IMR-90 (cell line): Measurements from ENCODE around the gene SLC12A7. TPM values are rescaled to one million over a fixed set of nuclear protein-coding genes. Genes with fewer than 3 reads are reported as not detected.

Source experiments
- ATAC-seq: fragments of 200-7000 bp; cut with Tn5 transposase; 2 replicates; pipeline ENCODE4 v1.9.1; 2020; ENCODE audit warnings: low read depth, mild to moderate bottlenecking, moderate library complexity
- BruUV-seq: library from RNA; stranded (reverse); fragments of 400-500 nt; replicated peaks from 2 replicates; lab custom pipeline; 2021; lab: Mats Ljungman, UMichigan
- CTCF ChIA-PET: fragments of 300-600 bp; formaldehyde crosslinking; extraction: SDS; loops from one replicate; lab custom pipeline; 2021; ENCODE audit warnings: antibody characterized with exemption; lab: Yijun Ruan, JAX
- POLR2A ChIA-PET: fragments of 300-600 bp; sonication (Branson Sonifier 250); formaldehyde crosslinking; loops from one replicate; lab custom pipeline; 2022; ENCODE audit warnings: antibody characterized with exemption; ENCODE audit not compliant: unreplicated experiment; lab: Charles Lee
- DNase-seq: peaks from one replicate; pipeline ENCODE4 v3.0.0; 2013
- H2AFZ ChIP-seq: replicated peaks from 2 replicates; pipeline ENCODE3; 2013; ENCODE audit warnings: low read length, mild to moderate bottlenecking; ENCODE audit not compliant: poor library complexity
- H2AK5ac ChIP-seq: 2 replicates; pipeline ENCODE4 v1.6.1; 2013; ENCODE audit warnings: low read depth, low read length, inconsistent platforms
- H2AK9ac ChIP-seq: replicated peaks from 2 replicates; pipeline ENCODE3; 2013; ENCODE audit warnings: mild to moderate bottlenecking, low read depth, low read length, moderate library complexity; ENCODE audit not compliant: poor library complexity
- H2BK120ac ChIP-seq: 2 replicates; pipeline ENCODE4 v1.6.1; 2013; ENCODE audit warnings: low read depth, low read length, inconsistent platforms
- H2BK15ac ChIP-seq: 3 replicates; pipeline ENCODE4 v1.6.1; 2013; ENCODE audit warnings: low read depth, low read length, inconsistent platforms
- H2BK20ac ChIP-seq: 2 replicates; pipeline ENCODE4 v1.6.1; 2013; ENCODE audit warnings: low read depth, mild to moderate bottlenecking, inconsistent platforms, low read length, moderate library complexity
- H2BK5ac ChIP-seq: 2 replicates; pipeline ENCODE4 v1.6.1; 2013; ENCODE audit warnings: mild to moderate bottlenecking, low read depth, low read length, inconsistent platforms; ENCODE audit not compliant: poor library complexity, severe bottlenecking
- H3K14ac ChIP-seq: replicated peaks from 2 replicates; pipeline ENCODE4 v1.6.1; 2013; ENCODE audit warnings: low read depth, low read length, inconsistent platforms
- H3K18ac ChIP-seq: 2 replicates; pipeline ENCODE4 v1.6.1; 2013; ENCODE audit warnings: low read depth, low read length, control low read depth
- H3K23ac ChIP-seq: 2 replicates; pipeline ENCODE4 v1.6.1; 2013; ENCODE audit warnings: low read depth, low read length, inconsistent platforms
- H3K27ac ChIP-seq: 2 replicates; pipeline ENCODE4 v1.5.1; 2013; ENCODE audit warnings: mild to moderate bottlenecking, control low read depth, low read length; ENCODE audit not compliant: insufficient read depth
- H3K27me3 ChIP-seq: 2 replicates; pipeline ENCODE4 v1.6.1; 2013; ENCODE audit warnings: low read length; ENCODE audit not compliant: control insufficient read depth, insufficient read depth
- H3K36me3 ChIP-seq: 2 replicates; pipeline ENCODE4 v1.6.1; 2013; ENCODE audit warnings: low read length, mixed read lengths; ENCODE audit not compliant: control insufficient read depth, insufficient read depth
- H3K4ac ChIP-seq: 2 replicates; pipeline ENCODE4 v1.6.1; 2013; ENCODE audit warnings: low read depth, low read length, inconsistent platforms
- H3K4me1 ChIP-seq: 2 replicates; pipeline ENCODE4 v1.6.1; 2013; ENCODE audit warnings: low read length, mixed read lengths; ENCODE audit not compliant: control insufficient read depth, insufficient read depth
- H3K4me2 ChIP-seq: 2 replicates; pipeline ENCODE4 v1.6.1; 2013; ENCODE audit warnings: low read depth, mild to moderate bottlenecking, control low read depth, low read length, moderate library complexity
- H3K4me3 ChIP-seq: 2 replicates; pipeline ENCODE4 v1.5.1; 2013; ENCODE audit warnings: low read depth, mild to moderate bottlenecking, control low read depth, low read length, moderate library complexity; ENCODE audit not compliant: insufficient read depth
- H3K56ac ChIP-seq: 2 replicates; pipeline ENCODE4 v1.6.1; 2013; ENCODE audit warnings: low read length, inconsistent platforms; ENCODE audit not compliant: insufficient read depth; ENCODE audit errors: extremely low read depth
- H3K79me1 ChIP-seq, 2 experiments: 2 replicates each; pipeline ENCODE4 v1.6.1; 2013; ENCODE audit warnings: low read length in 2 of 2, inconsistent platforms in 1 of 2, low read depth in 1 of 2
- H3K9ac ChIP-seq: 2 replicates; pipeline ENCODE4 v1.6.1; 2013; ENCODE audit warnings: low read depth, low read length, control low read depth
- H3K9me1 ChIP-seq: 2 replicates; pipeline ENCODE4 v1.6.1; 2013; ENCODE audit warnings: low read length, inconsistent platforms; ENCODE audit not compliant: insufficient read depth
- H3K9me3 ChIP-seq: 2 replicates; pipeline ENCODE4 v1.6.1; 2013; ENCODE audit warnings: low read length; ENCODE audit not compliant: control insufficient read depth, insufficient read depth
- H4K20me1 ChIP-seq: 2 replicates; pipeline ENCODE4 v1.6.1; 2013; ENCODE audit warnings: low read length, inconsistent platforms; ENCODE audit not compliant: insufficient read depth
- H4K5ac ChIP-seq: 2 replicates; pipeline ENCODE4 v1.6.1; 2013; ENCODE audit warnings: mild to moderate bottlenecking, low read depth, low read length, control low read depth
- H4K8ac ChIP-seq, 2 experiments: 2 replicates each; pipeline ENCODE4 v1.6.1; 2013; ENCODE audit warnings: low read depth in 2 of 2, low read length in 2 of 2, control low read depth in 1 of 2, inconsistent platforms in 1 of 2
- H4K91ac ChIP-seq: 2 replicates; pipeline ENCODE4 v1.6.1; 2013; ENCODE audit warnings: low read depth, low read length, inconsistent platforms; ENCODE audit not compliant: insufficient read depth
- BHLHE40 ChIP-seq: fragments of 150-350 bp; IDR thresholded peaks from 2 replicates; pipeline ENCODE4 v1.6.1; 2016; ENCODE audit warnings: mild to moderate bottlenecking, low read depth, low read length
- CEBPB ChIP-seq: IDR thresholded peaks from 2 replicates; pipeline ENCODE4 v1.6.1; 2012; ENCODE audit warnings: low read depth, low read length, improper control_type of control experiment
- FOS ChIP-seq: fragments of 150-350 bp; IDR thresholded peaks from 2 replicates; pipeline ENCODE4 v1.6.1; 2016; ENCODE audit warnings: low read depth, low read length
- MAFK ChIP-seq: IDR thresholded peaks from 2 replicates; pipeline ENCODE4 v1.6.1; 2012; ENCODE audit warnings: low read depth, low read length, improper control_type of control experiment
- MXI1 ChIP-seq: IDR thresholded peaks from 2 replicates; pipeline ENCODE4 v1.6.1; 2012; ENCODE audit warnings: low read depth, mild to moderate bottlenecking, low read length, moderate library complexity, borderline replicate concordance
- POLR2A ChIP-seq: IDR thresholded peaks from 2 replicates; pipeline ENCODE4 v1.6.1; 2012; ENCODE audit warnings: mild to moderate bottlenecking, low read depth, low read length
- SMC3 ChIP-seq: fragments of 150-350 bp; IDR thresholded peaks from 2 replicates; pipeline ENCODE4 v1.6.1; 2016; ENCODE audit warnings: low read depth, mild to moderate bottlenecking, antibody characterized with exemption, low read length, moderate library complexity
- WGBS, 2 experiments: methylation state at CpG; one replicate each; pipeline versions ENCODE4 v1.1.5 to v1.1.7; 2013; ENCODE audit warnings: missing lambda C conversion rate in 2 of 2; ENCODE audit not compliant: insufficient read length in 1 of 2; ENCODE audit errors: extremely low coverage in 2 of 2; 5-methylcytosine and 5-hydroxymethylcytosine counted together
- dilution Hi-C: fragments of 300-500 bp; cut with HindIII; formaldehyde crosslinking; loops from one replicate; pipeline ENCODE4 v1.14.3; 2018; ENCODE audit warnings: low sequenced_read_pairs; ENCODE audit not compliant: unreplicated experiment
- in situ Hi-C: fragments of 300-500 bp; cut with MboI; formaldehyde crosslinking; loops from 3 replicates; pipeline ENCODE4 v1.14.3; 2019; ENCODE audit warnings: low sequenced_read_pairs, inconsistent platforms, mixed read lengths
- intact Hi-C: fragments of 100-400 bp; cut with micrococcal nuclease; formaldehyde crosslinking; loops from 2 replicates; pipeline ENCODE4 v1.10.0; 2022
- polyA plus RNA-seq, 3 experiments: library from polyadenylated mRNA; depleted of rRNA; stranded (reverse); fragments of >200 nt; gene quantifications; 2 replicates each; pipeline ENCODE4 v1.2.3, GENCODE V29; 2012; ENCODE audit warnings: low replicate concordance in 1 of 3
- total RNA-seq: library from RNA; depleted of rRNA; stranded (reverse); fragments of >200 nt; gene quantifications from 2 replicates; pipeline ENCODE4 v1.2.3, GENCODE V29; 2012
- TF ChIP-seq, protein P1 (sequence below): fragments of 150-350 bp; IDR thresholded peaks from 2 replicates; pipeline ENCODE4 v1.6.1; 2017; ENCODE audit warnings: mild to moderate bottlenecking, antibody characterized with exemption, low read length, low read depth
- TF ChIP-seq, protein P2 (sequence below): fragments of 150-350 bp; IDR thresholded peaks from 2 replicates; pipeline ENCODE4 v1.6.1; 2016; ENCODE audit warnings: low read depth, mild to moderate bottlenecking, low read length, moderate library complexity, borderline replicate concordance

SLC12A7 gene
- total and polyA plus RNA-seq, 2 of the 4 experiments (the other 2 are of a cell fraction), result 3.0 to 6.1 TPM

DNA sequence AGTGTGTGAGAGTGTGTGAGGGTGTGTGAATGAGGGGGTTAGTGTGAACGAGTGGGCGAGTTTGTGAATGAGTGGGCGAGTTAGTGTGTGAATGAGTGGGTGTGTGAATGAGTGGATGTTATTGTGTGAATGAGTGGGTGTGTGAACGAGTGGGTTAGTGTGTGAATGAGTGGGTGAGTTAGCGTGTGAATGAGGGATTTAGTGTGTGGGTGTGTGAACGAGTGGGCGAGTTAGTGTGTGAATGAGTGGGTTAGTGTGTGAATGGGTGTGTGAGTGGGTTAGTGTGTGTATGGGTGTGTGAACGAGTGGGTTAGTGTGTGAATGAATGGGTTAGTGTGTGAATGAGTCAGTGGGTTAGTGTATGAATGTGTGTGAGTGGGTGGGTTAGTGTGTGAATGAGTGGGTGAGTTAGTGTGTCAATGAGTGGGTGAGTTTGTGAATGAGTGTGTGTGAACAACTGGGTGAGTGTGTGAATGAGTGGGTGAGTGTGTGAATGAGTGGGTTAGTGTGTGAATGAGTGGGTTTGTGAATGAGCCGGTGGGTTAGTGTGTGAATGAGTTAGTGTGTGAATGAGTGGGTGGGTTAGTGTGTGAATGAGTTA is 65.8 kb downstream of the SLC12A7 start:
- CTCF ChIA-PET, result no interaction called here
- Histone ChIP-seq H3K27me3 (no peaks in the 10 kb centered on the region), H3K14ac (no peak overlapping the region), H2BK15ac (no peak overlapping the region), H2AK9ac (no peak overlapping the region), H3K4me3 (no peak overlapping the region), H2BK5ac (no peak overlapping the region), H3K23ac (no peak overlapping the region), H3K27ac (no peak overlapping the region), H2AFZ (no peak overlapping the region), H3K4me1 (no peaks in the 10 kb centered on the region), H3K9ac (no peak overlapping the region), H2BK20ac (no peak overlapping the region), H4K5ac (no peak overlapping the region), H3K36me3 (peaks cover under 1% of the 10 kb centered on the region; the same call in 1 of the 2 replicates), H4K8ac (no peak overlapping the region), H3K79me1 (no peaks in the 10 kb centered on the region), H3K4me2 (no peak overlapping the region), H2AK5ac (no peak overlapping the region), H4K20me1 (no peaks in the 10 kb centered on the region), H3K4ac (no peak overlapping the region), H4K91ac (no peak overlapping the region), H3K9me1 (no peaks in the 10 kb centered on the region), H3K9me3 (0 out of 2 replicates have a peak, but pooled peaks cover 3% of the 10 kb centered on the region), H2BK120ac (no peak overlapping the region), H3K56ac (no peak overlapping the region), H3K18ac (no peak overlapping the region)
- in situ Hi-C loops (no loop called here), dilution Hi-C loops (no loop called here), intact Hi-C loops (no loop called here)
- POLR2A ChIA-PET, result no interaction called here
- DNase-seq (no peak), ATAC-seq (no peak)
- 83 to 100% methylated on average over 6 to 9 of the region's 9 CpGs for WGBS, 2 experiments
- no TSS peak for BruUV-seq
- TF ChIP-seq BHLHE40 (no peak), MXI1 (no peak), POLR2A (no peak), CEBPB (no peak), SMC3 (no peak), FOS (no peak), MAFK (no peak)
- TF ChIP-seq, protein P1, sequence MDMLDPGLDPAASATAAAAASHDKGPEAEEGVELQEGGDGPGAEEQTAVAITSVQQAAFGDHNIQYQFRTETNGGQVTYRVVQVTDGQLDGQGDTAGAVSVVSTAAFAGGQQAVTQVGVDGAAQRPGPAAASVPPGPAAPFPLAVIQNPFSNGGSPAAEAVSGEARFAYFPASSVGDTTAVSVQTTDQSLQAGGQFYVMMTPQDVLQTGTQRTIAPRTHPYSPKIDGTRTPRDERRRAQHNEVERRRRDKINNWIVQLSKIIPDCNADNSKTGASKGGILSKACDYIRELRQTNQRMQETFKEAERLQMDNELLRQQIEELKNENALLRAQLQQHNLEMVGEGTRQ, result no peak
- TF ChIP-seq, protein P2, sequence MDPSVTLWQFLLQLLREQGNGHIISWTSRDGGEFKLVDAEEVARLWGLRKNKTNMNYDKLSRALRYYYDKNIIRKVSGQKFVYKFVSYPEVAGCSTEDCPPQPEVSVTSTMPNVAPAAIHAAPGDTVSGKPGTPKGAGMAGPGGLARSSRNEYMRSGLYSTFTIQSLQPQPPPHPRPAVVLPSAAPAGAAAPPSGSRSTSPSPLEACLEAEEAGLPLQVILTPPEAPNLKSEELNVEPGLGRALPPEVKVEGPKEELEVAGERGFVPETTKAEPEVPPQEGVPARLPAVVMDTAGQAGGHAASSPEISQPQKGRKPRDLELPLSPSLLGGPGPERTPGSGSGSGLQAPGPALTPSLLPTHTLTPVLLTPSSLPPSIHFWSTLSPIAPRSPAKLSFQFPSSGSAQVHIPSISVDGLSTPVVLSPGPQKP, result no peak
